HG02943 (cell line): Measurements from ENCODE around the gene ADARB2.

Experiments used
- ATAC-seq: cut with Tn5 transposase; IDR thresholded peaks from one replicate; pipeline ENCODE4 v1.9.1; 2021; ENCODE audit warnings: mild to moderate bottlenecking, low read depth, moderate library complexity; ENCODE audit not compliant: unreplicated experiment

The ADARB2 gene

GRCh38 chr10:1290071-1290471 lies 447.3 kb downstream of the ADARB2 start:
- no peak for ATAC-seq

- no peak for ATAC-seq
Observed at GRCh38 chr10:1289591-1289990, 447.7 kb downstream of the ADARB2 start.

- ATAC-seq: no peak
Observed at GRCh38 chr10:1287971-1288401, 449.3 kb downstream of the ADARB2 start.

GRCh38 chr10:1287487-1287886 lies 449.8 kb downstream of the ADARB2 start:
- no peak for ATAC-seq

GRCh38 chr10:1284076-1284475 lies 453.2 kb downstream of the ADARB2 start:
- no peak for ATAC-seq

- ATAC-seq: no peak
Observed at GRCh38 chr10:1281405-1281782, 455.9 kb downstream of the ADARB2 start.

GRCh38 chr10:1280466-1281404 lies 456.6 kb downstream of the ADARB2 start:
- ATAC-seq: no peak

- no peak for ATAC-seq
Observed at GRCh38 chr10:1278306-1278705, 459.0 kb downstream of the ADARB2 start.

GRCh38 chr10:1274701-1275544 lies 462.4 kb downstream of the ADARB2 start:
- no peak for ATAC-seq

- no peak for ATAC-seq
Observed at GRCh38 chr10:1274111-1274661, 463.1 kb downstream of the ADARB2 start.

- ATAC-seq: no peak
Observed at GRCh38 chr10:1273372-1274105, 463.8 kb downstream of the ADARB2 start.

- no peak for ATAC-seq
Observed at GRCh38 chr10:1272777-1273161, 464.6 kb downstream of the ADARB2 start.

- ATAC-seq: no peak
Observed at GRCh38 chr10:1272079-1272776, 465.1 kb downstream of the ADARB2 start.

- ATAC-seq: no peak
Observed at GRCh38 chr10:1270906-1271305, 466.4 kb downstream of the ADARB2 start.

GRCh38 chr10:1270490-1270889 lies 466.8 kb downstream of the ADARB2 start:
- no peak for ATAC-seq

- no peak for ATAC-seq
Observed at GRCh38 chr10:1268831-1269230, 468.5 kb downstream of the ADARB2 start.

GRCh38 chr10:1267568-1267967 lies 469.8 kb downstream of the ADARB2 start:
- no peak for ATAC-seq

GRCh38 chr10:1267148-1267547 lies 470.2 kb downstream of the ADARB2 start:
- no peak for ATAC-seq

- no peak for ATAC-seq
Observed at GRCh38 chr10:1266033-1266802, 471.1 kb downstream of the ADARB2 start.
